Jurkat, Clone E6-1 (cell line): ENCODE measurements around the gene CAPSL.
"Not testable (repeated sequence)": the region's sequence is repeated elsewhere in the genome, so short reads cannot be mapped to it uniquely, and the experiment has no call there.

Experiments
- DNase-seq: peaks from one replicate; pipeline ENCODE4 v3.0.0-alpha.2; 2011; ENCODE audit warnings: low read depth, low spot score
- H3K4me3 ChIP-seq: 2 replicates; pipeline ENCODE4 v1.5.1; 2011; ENCODE audit warnings: mild to moderate bottlenecking, low read length, control low read depth, moderate library complexity

The CAPSL gene

GRCh38 chr5:35880156-35880555 lies 58.3 kb downstream of the CAPSL start:
- DNase-seq, result no peak
- H3K4me3 ChIP-seq, result no peak overlapping the region

GRCh38 chr5:35879649-35880048 lies 58.8 kb downstream of the CAPSL start:
- H3K4me3 ChIP-seq, result no peak overlapping the region

GRCh38 chr5:35879096-35879495 lies 59.3 kb downstream of the CAPSL start:
- no peak overlapping the region for H3K4me3 ChIP-seq
- DNase-seq, result no peak

More at GRCh38 chr5:35879649-35880048, 58.8 kb downstream of the CAPSL start:
- no peak for DNase-seq

- H3K4me3 ChIP-seq, result no peak overlapping the region
- DNase-seq, result no peak
Measured at GRCh38 chr5:35878079-35878478, 60.3 kb downstream of the CAPSL start.

GRCh38 chr5:35877655-35878054 lies 60.8 kb downstream of the CAPSL start:
- no peak overlapping the region for H3K4me3 ChIP-seq
- DNase-seq, result no peak

GRCh38 chr5:35876922-35877321 lies 61.5 kb downstream of the CAPSL start:
- DNase-seq, result no peak
- H3K4me3 ChIP-seq, result no peak overlapping the region

GRCh38 chr5:35876454-35876853 lies 62.0 kb downstream of the CAPSL start:
- no peak for DNase-seq
- no peak overlapping the region for H3K4me3 ChIP-seq

GRCh38 chr5:35870605-35871004 lies 67.8 kb downstream of the CAPSL start:
- H3K4me3 ChIP-seq, result no peak overlapping the region
- DNase-seq, result no peak

GRCh38 chr5:35869685-35870277 lies 68.6 kb downstream of the CAPSL start:
- no peak for DNase-seq
- no peak overlapping the region for H3K4me3 ChIP-seq

- H3K4me3 ChIP-seq, result no peak overlapping the region
- DNase-seq, result no peak
Measured at GRCh38 chr5:35867998-35868397, 70.4 kb downstream of the CAPSL start.

- no peak for DNase-seq
- no peak overlapping the region for H3K4me3 ChIP-seq
Measured at GRCh38 chr5:35863159-35863558, 75.3 kb downstream of the CAPSL start.

GRCh38 chr5:35862126-35862525 lies 76.3 kb downstream of the CAPSL start:
- no peak for DNase-seq
- no peak overlapping the region for H3K4me3 ChIP-seq

- no peak overlapping the region for H3K4me3 ChIP-seq
- DNase-seq, result no peak
Measured at GRCh38 chr5:35861718-35862117, 76.7 kb downstream of the CAPSL start.

- H3K4me3 ChIP-seq, result no peak overlapping the region
- DNase-seq, result no peak
Measured at GRCh38 chr5:35860686-35861085, 77.7 kb downstream of the CAPSL start.

GRCh38 chr5:35859101-35859661 lies 79.2 kb downstream of the CAPSL start:
- no peak for DNase-seq
- no peak overlapping the region for H3K4me3 ChIP-seq

- peak overlapping the region; percentile 21 for H3K4me3 ChIP-seq
- DNase-seq, result no peak
Measured at GRCh38 chr5:35857606-35858205, 80.7 kb downstream of the CAPSL start.

GRCh38 chr5:35856765-35857351 lies 81.6 kb downstream of the CAPSL start, which contains the start of gene IL7R:
TSS of gene IL7R (plus strand) at chr5:35856891. CDS start at chr5:35856978, 87 bp downstream.
- DNase-seq, result peak; percentile 84
- peak within 1 kb of the TSS; percentile 21 for H3K4me3 ChIP-seq

GRCh38 chr5:35856186-35856764 lies 82.1 kb downstream of the CAPSL start:
- not testable (repeated sequence) for H3K4me3 ChIP-seq, DNase-seq

- DNase-seq, result no peak
- no peak overlapping the region for H3K4me3 ChIP-seq
Measured at GRCh38 chr5:35855187-35855586, 83.2 kb downstream of the CAPSL start.
